Right renal cortex interstitium (tissue), 3 donors: ENCODE measurements around the gene IRF7. TPM values are rescaled to one million over a fixed set of nuclear protein-coding genes. Genes with fewer than 3 reads are reported as not detected.

Source experiments
- DNase-seq, 3 donors: peaks; one replicate each; pipeline ENCODE4 v3.0.0-alpha.2; 2013; ENCODE audit warnings: low read depth in 3 of 3, low spot score in 2 of 3
- polyA plus RNA-seq, 3 donors: library from polyadenylated mRNA; unstranded; fragments of 120-200 nt; gene quantifications; one replicate each; pipeline ENCODE4 v1.2.1, GENCODE V29; 2013; ENCODE audit not compliant: insufficient read length in 3 of 3

IRF7 gene
- polyA plus RNA-seq, 3 donors: 5.9 to 8.0 (median 7.3) TPM

GRCh38 chr11:641806-642370, 26.1 kb upstream of the IRF7 start:
- DNase-seq: no peak

GRCh38 chr11:640021-640706, 24.4 kb upstream of the IRF7 start:
- no peak for DNase-seq

GRCh38 chr11:639332-639955, 23.7 kb upstream of the IRF7 start:
- DNase-seq: no peak

GRCh38 chr11:638631-639331, 23.0 kb upstream of the IRF7 start:
- no peak for DNase-seq

GRCh38 chr11:637593-638521, 22.1 kb upstream of the IRF7 start:
- no peak for DNase-seq

GRCh38 chr11:637333-637592, 21.5 kb upstream of the IRF7 start:
- DNase-seq: no peak

- DNase-seq: no peak
Observed at GRCh38 chr11:636511-637332, 21.0 kb upstream of the IRF7 start, which contains the start of gene DRD4. DRD4 (plus strand) TSS chr11:637269; CDS start chr11:637305, 36 bp downstream.

GRCh38 chr11:635945-636510, 20.3 kb upstream of the IRF7 start:
- no peak for DNase-seq

- DNase-seq: no peak
Observed at GRCh38 chr11:630871-631270, 15.1 kb upstream of the IRF7 start.

GRCh38 chr11:629237-629583, 13.5 kb upstream of the IRF7 start:
- no peak for DNase-seq

GRCh38 chr11:628056-628455, 12.3 kb upstream of the IRF7 start:
- DNase-seq: no peak

- no peak for DNase-seq
Observed at GRCh38 chr11:627308-627576, 11.5 kb upstream of the IRF7 start.

GRCh38 chr11:626475-627307, 10.9 kb upstream of the IRF7 start, which contains the start of gene SCT:
SCT (minus strand) TSS chr11:627181; CDS start chr11:627143, 38 bp downstream.
- DNase-seq: no peak

- DNase-seq: no peak
Observed at GRCh38 chr11:625636-626268, 10.0 kb upstream of the IRF7 start.

GRCh38 chr11:624705-625635, 9.2 kb upstream of the IRF7 start, which contains the start of gene CDHR5:
CDHR5 (minus strand) TSS chr11:624955; CDS start chr11:624902, 53 bp downstream.
- DNase-seq: no peak

GRCh38 chr11:623999-624704, 8.4 kb upstream of the IRF7 start:
- no peak for DNase-seq
